IPS-20b (cell line): ENCODE data around the gene TMEM14A.
"Not testable (repeated sequence)": the region's sequence is repeated elsewhere in the genome, so short reads cannot be mapped to it uniquely, and the experiment has no call there.

Experiments
- H3K27ac ChIP-seq: one replicate; pipeline ENCODE4 v1.5.1; 2013; ENCODE audit warnings: low read length
- H3K27me3 ChIP-seq: 2 replicates; pipeline ENCODE4 v1.6.1; 2013; ENCODE audit warnings: mild to moderate bottlenecking, low read length, inconsistent platforms; ENCODE audit not compliant: insufficient read depth
- H3K36me3 ChIP-seq: 2 replicates; pipeline ENCODE4 v1.6.1; 2013; ENCODE audit warnings: low read depth, mild to moderate bottlenecking, inconsistent platforms, low read length, moderate library complexity; ENCODE audit not compliant: insufficient read depth
- H3K4me1 ChIP-seq: 2 replicates; pipeline ENCODE4 v1.6.1; 2013; ENCODE audit warnings: mild to moderate bottlenecking, control low read depth, inconsistent platforms, low read length, moderate library complexity; ENCODE audit not compliant: insufficient read depth
- H3K4me3 ChIP-seq: 2 replicates; pipeline ENCODE4 v1.5.1; 2013; ENCODE audit warnings: mild to moderate bottlenecking, low read length, inconsistent platforms
- H3K9ac ChIP-seq: 2 replicates; pipeline ENCODE4 v1.6.1; 2013; ENCODE audit warnings: low read depth, mild to moderate bottlenecking, inconsistent platforms, low read length, moderate library complexity
- H3K9me3 ChIP-seq: 2 replicates; pipeline ENCODE4 v1.6.1; 2013; ENCODE audit warnings: mild to moderate bottlenecking, low read depth, low read length, inconsistent platforms; ENCODE audit not compliant: insufficient read depth

Gene TMEM14A

DNA sequence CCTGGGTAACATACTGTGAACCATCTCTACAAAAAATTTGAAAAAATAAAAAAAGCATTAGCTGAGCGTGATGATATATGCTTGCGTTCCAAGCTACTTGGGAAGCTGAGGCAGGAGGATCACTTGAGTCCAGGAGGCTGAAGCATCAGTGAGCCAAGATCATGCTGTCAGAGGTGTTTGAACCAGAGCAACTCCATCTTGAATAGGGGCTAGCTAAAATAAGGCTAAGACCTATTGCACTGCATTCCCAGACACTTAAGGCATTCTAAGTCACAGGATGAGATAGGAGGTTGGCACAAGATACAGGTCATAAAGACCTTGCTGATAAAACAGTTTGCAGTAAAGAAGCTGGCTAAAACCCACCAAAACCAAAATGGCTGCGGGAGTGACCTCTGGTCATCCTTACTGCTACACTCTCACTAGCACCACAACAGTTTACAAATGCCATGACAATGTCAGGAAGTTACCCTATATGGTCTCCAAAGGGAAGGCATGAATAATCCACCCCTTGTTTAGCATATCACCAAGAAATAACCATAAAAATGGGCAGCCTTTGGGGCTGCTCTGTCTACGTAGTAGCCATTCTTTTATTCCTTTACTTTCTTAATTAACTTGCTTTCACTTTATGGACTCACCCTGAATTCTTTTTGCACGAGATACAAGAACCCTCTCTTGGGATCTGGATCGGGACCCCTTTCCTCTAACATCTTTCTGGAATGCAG, 34.0 kb downstream of the TMEM14A start:
- not testable (repeated sequence) for H3K27ac ChIP-seq, H3K9ac ChIP-seq, H3K27me3 ChIP-seq, H3K4me1 ChIP-seq, H3K4me3 ChIP-seq, H3K36me3 ChIP-seq
- H3K9me3 ChIP-seq, result peaks cover 13% of the 10 kb centered on the region

DNA sequence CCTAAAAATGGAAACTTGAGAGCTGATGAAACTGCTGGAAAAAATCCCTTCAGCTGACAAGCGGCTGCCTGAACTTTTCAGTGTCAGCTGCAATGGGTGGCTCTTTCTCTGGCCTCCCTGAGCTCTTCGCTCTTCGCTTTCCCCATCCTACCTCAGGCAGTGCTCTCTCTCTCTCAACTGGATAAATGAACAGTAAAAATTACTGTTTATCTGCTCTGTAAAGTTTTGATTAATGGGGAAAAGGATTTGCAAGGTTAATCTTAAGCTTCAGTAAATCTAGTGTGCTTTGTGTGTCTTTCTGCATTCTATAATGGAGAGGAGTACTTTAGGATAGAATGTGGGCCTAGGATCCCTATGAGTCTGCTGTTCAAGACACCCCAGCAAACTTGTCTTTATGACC, 35.1 kb downstream of the TMEM14A start:
- Histone ChIP-seq H3K9ac (no peak overlapping the region), H3K36me3 (no peaks in the 10 kb centered on the region), H3K9me3 (peaks cover 13% of the 10 kb centered on the region), H3K27ac (no peak overlapping the region), H3K27me3 (no peaks in the 10 kb centered on the region), H3K4me3 (no peak overlapping the region), H3K4me1 (no peaks in the 10 kb centered on the region)

DNA sequence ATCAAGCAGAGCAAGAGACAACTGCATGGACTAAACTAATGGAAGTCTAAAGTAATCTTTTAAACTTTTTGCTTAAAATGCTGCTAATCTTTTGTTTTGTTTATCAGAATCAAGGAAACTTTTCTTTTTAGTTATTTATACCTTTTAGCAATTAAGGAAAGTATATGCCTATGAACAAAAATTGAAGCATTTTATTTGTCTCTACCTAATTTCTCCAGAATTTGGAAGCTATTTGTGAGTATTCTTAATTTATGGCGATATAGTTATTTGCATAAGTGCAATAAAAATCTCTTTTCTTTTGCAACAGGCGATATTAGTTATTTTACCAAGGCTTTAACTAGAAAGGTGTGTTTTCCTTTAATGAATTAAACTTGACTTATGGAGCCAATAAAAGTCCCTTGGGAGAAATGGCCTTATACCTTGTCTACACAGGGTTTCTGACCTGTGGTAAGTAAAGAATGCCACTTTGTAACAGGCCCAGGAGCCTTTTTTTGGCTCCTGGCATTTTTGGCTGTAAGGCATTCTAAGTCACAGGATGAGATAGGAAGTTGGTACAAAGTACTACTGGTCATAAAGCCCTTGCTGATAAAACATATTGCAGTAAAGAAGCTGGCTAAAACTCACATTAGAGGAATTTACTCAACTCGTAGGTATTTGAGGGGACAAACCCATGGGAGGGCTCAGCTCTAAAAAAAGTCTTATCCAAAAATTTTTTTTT, 37.2 kb downstream of the TMEM14A start:
- no peaks in the 10 kb centered on the region for H3K27me3 ChIP-seq
- H3K4me1 ChIP-seq, result no peaks in the 10 kb centered on the region
- no peak overlapping the region for H3K9ac ChIP-seq
- no peaks in the 10 kb centered on the region for H3K36me3 ChIP-seq
- no peak overlapping the region for H3K27ac ChIP-seq
- no peak overlapping the region for H3K4me3 ChIP-seq
- H3K9me3 ChIP-seq, result peaks cover 13% of the 10 kb centered on the region

DNA sequence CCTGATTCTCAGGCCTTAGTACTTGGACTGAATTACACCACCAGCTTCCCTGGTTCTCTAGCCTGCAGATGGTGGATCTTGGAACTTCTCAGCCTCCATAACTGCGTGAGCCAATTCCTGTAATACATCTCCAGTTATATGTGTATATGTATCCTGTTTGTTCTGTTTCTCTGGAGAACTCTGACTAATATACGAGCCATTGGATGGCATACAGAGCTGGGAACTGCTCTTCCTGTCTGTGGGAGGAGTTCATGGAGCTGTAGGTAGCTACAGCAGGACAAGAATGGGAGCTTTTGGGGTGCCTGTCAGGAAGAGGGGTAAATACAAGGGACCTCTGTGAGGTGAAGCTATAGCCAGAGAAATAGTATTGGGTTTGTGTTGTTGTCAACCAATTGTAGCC, 41.2 kb downstream of the TMEM14A start:
- H3K27ac ChIP-seq, result no peak overlapping the region
- no peak overlapping the region for H3K9ac ChIP-seq
- H3K4me3 ChIP-seq, result no peak overlapping the region
- H3K27me3 ChIP-seq, result no peaks in the 10 kb centered on the region
- H3K36me3 ChIP-seq, result no peaks in the 10 kb centered on the region
- no peaks in the 10 kb centered on the region for H3K4me1 ChIP-seq
- H3K9me3 ChIP-seq, result peaks cover 8% of the 10 kb centered on the region

DNA sequence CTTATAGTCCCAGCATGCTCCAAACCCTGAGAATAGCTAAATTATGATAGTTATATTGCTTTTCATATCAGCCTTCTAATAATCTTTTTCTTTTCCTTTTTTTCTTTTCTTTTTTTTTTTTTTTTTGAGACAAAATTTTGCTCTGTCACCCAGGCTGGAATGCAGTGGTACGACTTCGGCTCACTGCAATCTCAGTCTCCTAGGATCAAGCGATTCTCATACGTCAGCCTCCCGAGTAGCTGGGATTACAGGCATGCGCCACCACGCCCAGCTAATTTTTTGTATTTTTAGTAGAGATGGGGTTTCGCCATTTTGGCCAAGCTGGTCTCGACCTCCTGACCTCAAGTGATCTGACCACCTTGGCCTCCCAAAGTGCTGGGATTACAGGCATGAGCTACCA, 43.8 kb downstream of the TMEM14A start:
- H3K9me3 ChIP-seq, H3K4me3 ChIP-seq, H3K9ac ChIP-seq, H3K27me3 ChIP-seq, H3K4me1 ChIP-seq, H3K27ac ChIP-seq, H3K36me3 ChIP-seq: not testable (repeated sequence)

DNA sequence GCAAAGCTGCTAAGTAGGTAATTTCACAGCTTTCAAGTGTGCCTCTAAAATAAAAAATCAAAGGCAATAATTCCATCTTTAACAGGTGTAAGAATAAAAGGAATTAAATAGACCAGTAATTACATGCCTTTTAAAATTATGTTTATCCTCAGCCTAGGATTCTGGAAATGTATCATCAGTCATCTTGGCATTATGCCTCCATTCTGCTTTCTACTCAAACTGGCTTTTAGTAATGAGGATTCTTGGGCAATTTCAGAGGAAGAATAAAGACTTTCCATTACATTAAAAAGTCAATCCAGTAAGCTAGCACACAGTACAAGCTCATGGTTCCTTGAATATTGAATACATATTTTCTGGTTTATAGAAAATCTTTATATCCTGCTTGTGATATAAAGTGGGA, 47.6 kb downstream of the TMEM14A start:
- Histone ChIP-seq H3K4me1 (no peaks in the 10 kb centered on the region), H3K9me3 (no peaks in the 10 kb centered on the region), H3K4me3 (no peak overlapping the region), H3K27ac (no peak overlapping the region), H3K27me3 (no peaks in the 10 kb centered on the region), H3K36me3 (no peaks in the 10 kb centered on the region), H3K9ac (no peak overlapping the region)

DNA sequence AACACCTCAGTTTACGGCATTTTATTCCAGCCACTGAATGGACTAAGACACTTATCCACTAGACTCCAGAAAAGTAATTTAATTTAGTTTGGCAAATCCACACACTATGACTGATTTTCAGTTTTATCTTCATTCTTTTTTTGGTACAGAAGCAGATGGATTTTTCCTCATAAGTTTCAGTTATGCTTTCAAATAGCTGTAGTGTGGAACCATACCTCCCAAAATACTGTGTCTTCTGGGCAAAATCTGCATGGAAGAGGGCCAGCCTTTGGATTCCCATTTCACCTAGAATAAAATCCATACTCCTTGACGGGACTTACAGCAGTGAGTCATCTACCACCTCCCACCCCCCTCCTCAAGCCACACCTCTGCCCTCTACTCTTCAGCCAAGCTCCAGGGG, 49.4 kb downstream of the TMEM14A start:
- H3K36me3 ChIP-seq, result no peaks in the 10 kb centered on the region
- H3K4me3 ChIP-seq, result no peak overlapping the region
- H3K9ac ChIP-seq, result no peak overlapping the region

DNA sequence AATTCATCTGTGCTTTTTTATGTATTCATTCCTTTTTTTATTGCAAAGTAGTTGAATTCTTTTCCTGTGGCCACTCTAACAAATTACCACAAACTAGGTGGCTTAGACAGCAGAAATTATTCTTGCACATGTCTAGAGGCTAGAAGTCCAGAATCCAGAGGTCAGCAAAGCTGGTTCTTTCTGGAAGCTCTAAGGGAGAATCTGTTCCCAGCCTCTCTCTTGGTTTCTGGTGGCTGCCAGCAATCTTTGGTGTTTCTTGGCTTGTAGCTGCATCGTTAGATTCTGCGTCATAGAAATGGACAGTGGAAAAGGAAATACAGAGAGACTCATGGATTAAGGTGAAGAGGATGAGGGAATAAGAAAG, 53.1 kb downstream of the TMEM14A start:
- H3K36me3 ChIP-seq, result no peaks in the 10 kb centered on the region
- no peak overlapping the region for H3K27ac ChIP-seq
- no peaks in the 10 kb centered on the region for H3K9me3 ChIP-seq
- no peak overlapping the region for H3K4me3 ChIP-seq
- H3K27me3 ChIP-seq, result no peaks in the 10 kb centered on the region
- no peaks in the 10 kb centered on the region for H3K4me1 ChIP-seq
- no peak overlapping the region for H3K9ac ChIP-seq

More for the DNA sequence above, 49.4 kb downstream of the TMEM14A start:
- Histone ChIP-seq H3K27ac (no peak overlapping the region), H3K27me3 (no peaks in the 10 kb centered on the region), H3K4me1 (no peaks in the 10 kb centered on the region), H3K9me3 (no peaks in the 10 kb centered on the region)

DNA sequence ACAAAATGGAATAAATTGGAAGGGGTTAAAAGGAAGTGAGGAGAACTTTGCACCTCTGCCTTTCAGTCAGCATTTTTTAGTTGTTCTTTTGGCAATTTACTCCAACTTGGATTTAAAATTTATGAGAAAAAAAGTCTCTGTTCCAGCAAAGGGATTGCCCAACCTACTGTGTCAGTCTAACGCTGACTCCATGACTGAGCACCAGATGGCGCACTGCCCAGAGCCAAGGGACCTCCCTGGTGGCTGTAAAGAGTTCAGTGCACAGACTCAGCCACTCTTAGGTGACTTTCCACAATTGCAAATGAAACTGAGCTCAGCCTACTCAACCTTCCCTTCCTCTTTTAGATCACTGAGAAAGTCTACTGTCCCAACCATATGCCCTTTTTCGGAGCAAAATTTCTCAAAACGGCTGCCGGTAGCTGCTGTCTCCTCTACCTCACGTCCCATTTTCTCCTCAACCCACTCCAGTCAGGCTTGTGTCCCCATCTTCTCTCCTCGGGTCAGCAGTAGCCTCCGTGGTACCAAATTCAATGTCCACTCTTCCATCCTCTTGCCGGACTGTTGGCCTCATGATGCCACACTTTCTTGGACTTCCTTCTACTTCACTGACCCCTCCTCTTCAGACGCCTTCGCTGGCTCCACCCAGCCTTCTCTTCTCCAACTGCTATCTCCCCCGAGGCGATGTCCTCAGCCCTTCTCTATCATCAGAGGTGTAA, 53.7 kb downstream of the TMEM14A start:
- Histone ChIP-seq H3K4me1 (no peaks in the 10 kb centered on the region), H3K4me3 (no peak overlapping the region), H3K9me3 (no peaks in the 10 kb centered on the region), H3K9ac (no peak overlapping the region), H3K27me3 (no peaks in the 10 kb centered on the region), H3K36me3 (no peaks in the 10 kb centered on the region), H3K27ac (no peak overlapping the region)

DNA sequence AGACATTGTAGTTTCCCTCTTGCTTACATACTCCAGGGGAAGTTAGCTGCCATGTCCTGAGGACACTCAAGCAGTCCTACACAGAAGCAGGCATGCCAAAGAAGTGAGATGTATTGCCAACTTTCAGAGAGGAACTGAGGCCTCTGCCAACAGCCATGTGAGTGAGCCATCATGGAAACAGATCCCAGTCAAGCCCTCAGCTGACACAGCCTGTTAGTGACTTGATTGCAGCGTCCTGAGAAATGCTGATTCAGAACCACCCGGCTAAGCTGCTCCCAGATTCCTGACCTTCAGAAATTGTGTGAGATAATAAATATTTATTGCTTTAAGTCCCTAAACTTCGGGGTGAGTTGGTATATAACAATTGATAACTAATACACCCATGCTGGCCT, 54.2 kb downstream of the TMEM14A start:
- H3K4me3 ChIP-seq, result no peak overlapping the region
- no peak overlapping the region for H3K9ac ChIP-seq
- H3K9me3 ChIP-seq, result no peaks in the 10 kb centered on the region
- H3K27ac ChIP-seq, result no peak overlapping the region
- H3K36me3 ChIP-seq, result no peaks in the 10 kb centered on the region
- H3K4me1 ChIP-seq, result no peaks in the 10 kb centered on the region
- no peaks in the 10 kb centered on the region for H3K27me3 ChIP-seq

DNA sequence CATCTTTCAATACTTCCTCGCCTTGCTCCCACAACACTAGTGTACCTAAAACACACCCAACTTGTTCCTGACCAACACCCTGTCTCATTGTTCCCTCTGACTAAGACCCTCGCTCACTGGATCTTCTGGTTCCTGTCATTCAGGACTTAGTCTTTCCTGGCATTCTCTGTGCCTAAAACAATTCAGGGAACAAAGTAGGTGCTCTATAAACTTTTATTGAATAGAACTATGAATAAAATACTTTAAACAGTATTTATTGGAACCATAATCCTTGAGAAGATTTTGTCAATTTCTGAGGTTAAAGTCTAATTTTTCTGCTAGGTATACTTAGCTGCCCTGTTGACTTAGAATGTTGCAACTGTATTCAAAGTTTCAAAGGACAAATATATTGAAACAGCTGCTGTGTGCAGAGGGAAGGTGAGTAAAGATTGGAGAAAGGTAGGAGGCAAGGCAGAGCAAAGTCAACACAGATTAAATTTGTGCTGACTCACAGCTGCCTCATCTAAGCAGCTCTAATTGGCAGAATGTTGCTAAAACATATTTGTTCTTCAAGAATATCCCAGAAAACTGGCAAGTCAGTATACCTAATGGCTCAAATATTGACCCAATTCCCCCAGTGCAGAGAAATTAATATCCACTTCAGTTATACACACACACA, 54.8 kb downstream of the TMEM14A start:
- H3K9me3 ChIP-seq, result no peaks in the 10 kb centered on the region
- no peaks in the 10 kb centered on the region for H3K36me3 ChIP-seq
- no peak overlapping the region for H3K4me3 ChIP-seq
- H3K27me3 ChIP-seq, result no peaks in the 10 kb centered on the region
- H3K9ac ChIP-seq, result no peak overlapping the region
- H3K4me1 ChIP-seq, result no peaks in the 10 kb centered on the region
- H3K27ac ChIP-seq, result no peak overlapping the region
